Neural progenitor cell (in vitro differentiated cells): Measurements from ENCODE around the gene OR13C9. TPM values are rescaled to one million over a fixed set of nuclear protein-coding genes. Genes with fewer than 3 reads are reported as not detected.
A peak's percentile ranks its signal among the peaks of the same experiment; 100 is the strongest.

Experiments
- DNase-seq: peaks from one replicate; pipeline ENCODE4 v3.0.0-alpha.2; 2016; ENCODE audit warnings: low spot score
- H2AFZ ChIP-seq: fragments of 200-600 bp; sonication (generic); replicated peaks from 2 replicates; pipeline ENCODE4 v1.6.1; 2016; ENCODE audit warnings: antibody characterized with exemption
- H3F3A ChIP-seq: fragments of 200-600 bp; sonication (generic); 2 replicates; pipeline ENCODE4 v1.6.1; 2016; ENCODE audit warnings: antibody characterized with exemption, low read depth
- H3K27ac ChIP-seq: fragments of 200-600 bp; sonication (generic); 2 replicates; pipeline ENCODE4 v1.5.1; 2016; ENCODE audit warnings: mild to moderate bottlenecking
- H3K27me3 ChIP-seq: fragments of 200-600 bp; sonication (generic); 2 replicates; pipeline ENCODE4 v1.6.1; 2016; ENCODE audit warnings: mild to moderate bottlenecking, moderate library complexity
- H3K36me3 ChIP-seq: fragments of 200-600 bp; sonication (generic); 2 replicates; pipeline ENCODE4 v1.5.1; 2016
- H3K4me1 ChIP-seq: fragments of 200-600 bp; sonication (generic); 2 replicates; pipeline ENCODE4 v1.6.1; 2016; ENCODE audit warnings: mixed run types
- H3K4me2 ChIP-seq: fragments of 200-600 bp; sonication (generic); 2 replicates; pipeline ENCODE4 v1.6.1; 2016
- H3K4me3 ChIP-seq: fragments of 200-600 bp; sonication (generic); 2 replicates; pipeline ENCODE4 v1.5.1; 2016
- H3K79me2 ChIP-seq: fragments of 200-600 bp; sonication (generic); 2 replicates; pipeline ENCODE4 v1.6.1; 2016; ENCODE audit warnings: low read depth
- H3K9ac ChIP-seq: fragments of 200-600 bp; sonication (generic); 2 replicates; pipeline ENCODE4 v1.6.1; 2016
- H3K9me3 ChIP-seq: fragments of 200-600 bp; sonication (generic); 2 replicates; pipeline ENCODE4 v1.5.1; 2016; ENCODE audit warnings: low read depth
- H4K20me1 ChIP-seq: fragments of 200-600 bp; sonication (generic); 2 replicates; pipeline ENCODE4 v1.6.1; 2016; ENCODE audit warnings: low read depth
- H3K27ac Mint-ChIP-seq: 3 replicates; pipeline ENCODE4 v1.8.0; 2021; ENCODE audit warnings: mixed read lengths
- H3K27me3 Mint-ChIP-seq: 2 replicates; pipeline ENCODE4 v1.8.0; 2022; ENCODE audit warnings: low read depth, mild to moderate bottlenecking, inconsistent platforms, moderate library complexity, mixed read lengths; ENCODE audit not compliant: insufficient read depth
- H3K36me3 Mint-ChIP-seq: 3 replicates; pipeline ENCODE4 v1.8.0; 2021; ENCODE audit warnings: mixed read lengths
- H3K4me1 Mint-ChIP-seq: 3 replicates; pipeline ENCODE4 v1.8.0; 2021; ENCODE audit warnings: mixed read lengths
- H3K4me3 Mint-ChIP-seq: 3 replicates; pipeline ENCODE4 v1.8.0; 2021; ENCODE audit warnings: mild to moderate bottlenecking, moderate library complexity, mixed read lengths
- H3K9me3 Mint-ChIP-seq: 3 replicates; pipeline ENCODE4 v1.8.0; 2020; ENCODE audit warnings: mixed read lengths
- CTCF ChIP-seq: fragments of 200-600 bp; sonication (generic); IDR thresholded peaks from 2 replicates; pipeline ENCODE4 v1.5.1; 2017; ENCODE audit warnings: antibody characterized with exemption, mild to moderate bottlenecking
- EZH2 ChIP-seq: fragments of 200-600 bp; sonication (generic); IDR thresholded peaks from 2 replicates; pipeline ENCODE4 v1.6.1; 2017; ENCODE audit warnings: antibody characterized with exemption, mild to moderate bottlenecking, moderate library complexity
- EZH2phosphoT487 ChIP-seq: fragments of 200-600 bp; sonication (generic); IDR thresholded peaks from 2 replicates; pipeline ENCODE4 v1.6.1; 2017; ENCODE audit warnings: antibody characterized with exemption
- total RNA-seq: library from RNA; depleted of rRNA; stranded (reverse); fragments of >200 nt; gene quantifications from 2 replicates; pipeline ENCODE4 v1.2.3, GENCODE V29; 2015; ENCODE audit warnings: low replicate concordance

Gene OR13C9
- total RNA-seq, 1 donor from 2014 or later = not detected

GRCh38 chr9:104589626-104590025, 28.4 kb downstream of the OR13C9 start:
- Histone ChIP-seq H3K4me2 (no peak overlapping the region), H3K36me3 (no peaks in the 10 kb centered on the region), H3K79me2 (no peaks in the 10 kb centered on the region), H3K9ac (no peak overlapping the region), H3K9me3 (no peaks in the 10 kb centered on the region), H3K27me3 (no peaks in the 10 kb centered on the region), H4K20me1 (no peaks in the 10 kb centered on the region), H3K4me1 (no peaks in the 10 kb centered on the region), H3K4me3 (no peak overlapping the region), H3K27ac (no peak overlapping the region), H3F3A (no peaks in the 10 kb centered on the region), H2AFZ (no peak overlapping the region)
- H3K36me3 Mint-ChIP-seq = no peaks in the 10 kb centered on the region
- H3K4me1 Mint-ChIP-seq = no peaks in the 10 kb centered on the region
- no peak overlapping the region for H3K27ac Mint-ChIP-seq
- H3K27me3 Mint-ChIP-seq = peaks cover 2% of the 10 kb centered on the region
- H3K4me3 Mint-ChIP-seq = no peak overlapping the region
- TF ChIP-seq CTCF (no peak), EZH2phosphoT487 (no peak), EZH2 (no peak)
- no peaks in the 10 kb centered on the region for H3K9me3 Mint-ChIP-seq
- DNase-seq = no peak

- Histone ChIP-seq H3K9me3 (no peaks in the 10 kb centered on the region), H3K4me3 (no peak overlapping the region), H3K4me1 (no peaks in the 10 kb centered on the region), H3K27ac (peak overlapping the region; percentile 40), H3K4me2 (no peak overlapping the region), H3K27me3 (no peaks in the 10 kb centered on the region), H3K36me3 (no peaks in the 10 kb centered on the region), H4K20me1 (no peaks in the 10 kb centered on the region), H3K9ac (no peak overlapping the region), H3F3A (no peaks in the 10 kb centered on the region), H2AFZ (peak overlapping the region; percentile 84), H3K79me2 (no peaks in the 10 kb centered on the region)
- H3K27me3 Mint-ChIP-seq = no peaks in the 10 kb centered on the region
- H3K4me1 Mint-ChIP-seq = no peaks in the 10 kb centered on the region
- no peaks in the 10 kb centered on the region for H3K9me3 Mint-ChIP-seq
- H3K4me3 Mint-ChIP-seq = no peak overlapping the region
- DNase-seq = peak; percentile 9
- H3K27ac Mint-ChIP-seq = no peak overlapping the region
- TF ChIP-seq CTCF (no peak), EZH2phosphoT487 (no peak), EZH2 (no peak)
- H3K36me3 Mint-ChIP-seq = no peaks in the 10 kb centered on the region
These were observed 31.4 kb downstream of the OR13C9 start for GRCh38 chr9:104586496-104587180.

GRCh38 chr9:104580562-104580961, 37.4 kb downstream of the OR13C9 start:
- Histone ChIP-seq H3K4me3 (no peak overlapping the region), H3K27me3 (no peaks in the 10 kb centered on the region), H3K9me3 (no peaks in the 10 kb centered on the region), H3K9ac (no peak overlapping the region), H2AFZ (peak overlapping the region; percentile 9), H3K4me2 (no peak overlapping the region), H3K4me1 (no peaks in the 10 kb centered on the region), H4K20me1 (no peaks in the 10 kb centered on the region), H3K27ac (no peak overlapping the region), H3K79me2 (no peaks in the 10 kb centered on the region), H3F3A (no peaks in the 10 kb centered on the region), H3K36me3 (no peaks in the 10 kb centered on the region)
- no peaks in the 10 kb centered on the region for H3K9me3 Mint-ChIP-seq
- H3K4me3 Mint-ChIP-seq = no peak overlapping the region
- TF ChIP-seq EZH2 (no peak), EZH2phosphoT487 (no peak), CTCF (no peak)
- H3K27ac Mint-ChIP-seq = no peak overlapping the region
- no peaks in the 10 kb centered on the region for H3K27me3 Mint-ChIP-seq
- H3K36me3 Mint-ChIP-seq = no peaks in the 10 kb centered on the region
- H3K4me1 Mint-ChIP-seq = no peaks in the 10 kb centered on the region
- DNase-seq = no peak
